BLaER1 (cell line): ENCODE results near the gene TCP11L2.

ENCODE experiments used
- H3K27ac ChIP-seq: shearing (Covaris generic); formaldehyde crosslinking; 2 replicates; pipeline ENCODE4 v1.8.1; 2022
- H3K27me3 ChIP-seq: shearing (Covaris generic); formaldehyde crosslinking; 2 replicates; pipeline ENCODE4 v1.8.1; 2022
- H3K36me3 ChIP-seq: shearing (Covaris generic); formaldehyde crosslinking; 2 replicates; pipeline ENCODE4 v1.8.1; 2022
- H3K4me1 ChIP-seq: shearing (Covaris generic); formaldehyde crosslinking; 2 replicates; pipeline ENCODE4 v1.8.1; 2022
- H3K4me2 ChIP-seq: shearing (Covaris generic); formaldehyde crosslinking; 2 replicates; pipeline ENCODE4 v1.8.1; 2022
- H3K4me3 ChIP-seq: shearing (Covaris generic); formaldehyde crosslinking; 2 replicates; pipeline ENCODE4 v1.8.1; 2022
- H3K9ac ChIP-seq: shearing (Covaris generic); formaldehyde crosslinking; 2 replicates; pipeline ENCODE4 v1.8.1; 2022
- H3K9me3 ChIP-seq: shearing (Covaris generic); formaldehyde crosslinking; 2 replicates; pipeline ENCODE4 v1.8.1; 2022
- H4K20me1 ChIP-seq: shearing (Covaris generic); formaldehyde crosslinking; 2 replicates; pipeline ENCODE4 v1.8.1; 2022
- Cebpa-rat ChIP-seq: shearing (Covaris generic); IDR thresholded peaks from 2 replicates; pipeline ENCODE4 v1.8.1; 2022

TCP11L2 gene

GRCh38 chr12:106333010-106333409, 30.5 kb downstream of the TCP11L2 start:
- H3K36me3 ChIP-seq = peaks cover 32% of the 10 kb centered on the region
- peaks cover 18% of the 10 kb centered on the region for H3K9me3 ChIP-seq
- H3K27ac ChIP-seq = no peak overlapping the region
- H3K4me2 ChIP-seq = no peak overlapping the region
- no peak overlapping the region for H3K9ac ChIP-seq
- H3K4me3 ChIP-seq = no peak overlapping the region
- H3K27me3 ChIP-seq = no peaks in the 10 kb centered on the region
- TF ChIP-seq Cebpa-rat = no peak
- H3K4me1 ChIP-seq = peaks cover 19% of the 10 kb centered on the region
- no peaks in the 10 kb centered on the region for H4K20me1 ChIP-seq

- H3K9me3 ChIP-seq = peaks cover 18% of the 10 kb centered on the region
- TF ChIP-seq Cebpa-rat = no peak
- no peak overlapping the region for H3K9ac ChIP-seq
Observed at GRCh38 chr12:106333756-106334155, 31.2 kb downstream of the TCP11L2 start.

GRCh38 chr12:106341086-106341877, 38.7 kb downstream of the TCP11L2 start:
- H3K9me3 ChIP-seq = no peaks in the 10 kb centered on the region
- H4K20me1 ChIP-seq = no peaks in the 10 kb centered on the region
- no peak overlapping the region for H3K9ac ChIP-seq
- H3K27ac ChIP-seq = no peak overlapping the region
- H3K27me3 ChIP-seq = no peaks in the 10 kb centered on the region
- peaks cover 2% of the 10 kb centered on the region; the same call in 1 of the 2 replicates for H3K36me3 ChIP-seq
- TF ChIP-seq Cebpa-rat = no peak
- H3K4me1 ChIP-seq = no peaks in the 10 kb centered on the region
- no peak overlapping the region for H3K4me3 ChIP-seq
- H3K4me2 ChIP-seq = no peak overlapping the region

More at GRCh38 chr12:106333756-106334155, 31.2 kb downstream of the TCP11L2 start:
- Histone ChIP-seq H3K27ac (no peak overlapping the region), H3K4me2 (peak overlapping the region; percentile 50), H3K27me3 (no peaks in the 10 kb centered on the region), H3K4me3 (no peak overlapping the region), H4K20me1 (no peaks in the 10 kb centered on the region), H3K36me3 (peaks cover 24% of the 10 kb centered on the region), H3K4me1 (peaks cover 19% of the 10 kb centered on the region)

GRCh38 chr12:106342397-106343213, 40.1 kb downstream of the TCP11L2 start:
- Histone ChIP-seq H3K27me3 (no peaks in the 10 kb centered on the region), H3K9me3 (no peaks in the 10 kb centered on the region), H3K27ac (no peak overlapping the region), H4K20me1 (no peaks in the 10 kb centered on the region), H3K4me1 (no peaks in the 10 kb centered on the region), H3K36me3 (peaks cover 5% of the 10 kb centered on the region; the same call in 1 of the 2 replicates), H3K4me2 (no peak overlapping the region), H3K4me3 (no peak overlapping the region), H3K9ac (no peak overlapping the region)
- TF ChIP-seq Cebpa-rat = no peak

GRCh38 chr12:106343214-106343528, 40.6 kb downstream of the TCP11L2 start:
- Histone ChIP-seq H3K4me1 (no peaks in the 10 kb centered on the region), H3K4me3 (no peak overlapping the region), H3K9me3 (no peaks in the 10 kb centered on the region), H4K20me1 (no peaks in the 10 kb centered on the region), H3K9ac (no peak overlapping the region), H3K4me2 (no peak overlapping the region), H3K36me3 (peaks cover 5% of the 10 kb centered on the region; the same call in 1 of the 2 replicates), H3K27me3 (no peaks in the 10 kb centered on the region), H3K27ac (no peak overlapping the region)
- TF ChIP-seq Cebpa-rat = no peak

GRCh38 chr12:106344131-106344530, 41.6 kb downstream of the TCP11L2 start:
- no peaks in the 10 kb centered on the region for H4K20me1 ChIP-seq
- peaks cover 5% of the 10 kb centered on the region; the same call in 1 of the 2 replicates for H3K36me3 ChIP-seq
- no peak overlapping the region for H3K9ac ChIP-seq
- no peaks in the 10 kb centered on the region for H3K9me3 ChIP-seq
- H3K4me1 ChIP-seq = no peaks in the 10 kb centered on the region
- no peak overlapping the region for H3K4me2 ChIP-seq
- TF ChIP-seq Cebpa-rat = no peak
- H3K27me3 ChIP-seq = no peaks in the 10 kb centered on the region
- no peak overlapping the region for H3K27ac ChIP-seq
- no peak overlapping the region for H3K4me3 ChIP-seq

- Histone ChIP-seq H3K4me1 (no peaks in the 10 kb centered on the region), H3K4me2 (no peak overlapping the region), H3K27me3 (no peaks in the 10 kb centered on the region), H3K27ac (no peak overlapping the region), H3K9me3 (no peaks in the 10 kb centered on the region), H4K20me1 (no peaks in the 10 kb centered on the region), H3K4me3 (no peak overlapping the region), H3K9ac (no peak overlapping the region), H3K36me3 (peaks cover 5% of the 10 kb centered on the region; the same call in 1 of the 2 replicates)
- no peak for TF ChIP-seq Cebpa-rat
Observed at GRCh38 chr12:106345746-106346145, 43.2 kb downstream of the TCP11L2 start.

- no peak overlapping the region for H3K27ac ChIP-seq
- no peak overlapping the region for H3K9ac ChIP-seq
- H3K27me3 ChIP-seq = no peaks in the 10 kb centered on the region
- H4K20me1 ChIP-seq = no peaks in the 10 kb centered on the region
- no peaks in the 10 kb centered on the region for H3K4me1 ChIP-seq
- H3K4me3 ChIP-seq = no peak overlapping the region
- no peak overlapping the region for H3K4me2 ChIP-seq
- no peak for TF ChIP-seq Cebpa-rat
- no peaks in the 10 kb centered on the region for H3K9me3 ChIP-seq
- peaks cover 5% of the 10 kb centered on the region; the same call in 1 of the 2 replicates for H3K36me3 ChIP-seq
Observed at GRCh38 chr12:106348411-106348810, 45.9 kb downstream of the TCP11L2 start.

GRCh38 chr12:106353175-106353574, 50.6 kb downstream of the TCP11L2 start:
- no peaks in the 10 kb centered on the region for H3K36me3 ChIP-seq
- H3K4me1 ChIP-seq = peaks cover 9% of the 10 kb centered on the region
- no peak overlapping the region for H3K9ac ChIP-seq
- no peaks in the 10 kb centered on the region for H4K20me1 ChIP-seq
- no peaks in the 10 kb centered on the region for H3K9me3 ChIP-seq
- H3K4me3 ChIP-seq = no peak overlapping the region
- H3K27ac ChIP-seq = no peak overlapping the region
- H3K4me2 ChIP-seq = no peak overlapping the region
- no peak for TF ChIP-seq Cebpa-rat
- no peaks in the 10 kb centered on the region for H3K27me3 ChIP-seq
